Measurements from ENCODE around the gene LCOR.

DNA sequence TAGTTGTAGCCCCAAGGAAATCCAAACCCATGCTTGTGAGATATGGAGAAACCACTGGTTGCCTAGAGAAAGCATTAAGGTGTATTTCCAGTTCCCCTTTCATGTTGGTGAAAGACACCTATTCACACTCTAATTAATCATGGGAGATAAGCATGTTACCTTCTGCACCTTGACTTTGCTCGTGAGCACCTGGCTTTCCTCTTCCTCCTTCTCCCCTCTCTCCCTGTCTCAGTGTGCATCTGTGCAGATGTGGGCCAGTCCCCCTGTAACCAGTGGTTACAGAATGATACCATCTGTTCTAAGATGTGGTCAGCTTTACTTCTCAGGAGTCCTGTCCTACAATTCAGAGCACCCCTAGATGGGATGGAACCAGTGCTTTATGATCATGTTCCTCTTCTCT is 160.6 kb downstream of the LCOR start:
- no peak for TF ChIP-seq POLR2A (IDR thresholded peaks at IDR 0.05)
- TF ChIP-seq POLR2AphosphoS5 (IDR thresholded peaks at IDR 0.05) = no peak
- TF ChIP-seq, protein P1, sequence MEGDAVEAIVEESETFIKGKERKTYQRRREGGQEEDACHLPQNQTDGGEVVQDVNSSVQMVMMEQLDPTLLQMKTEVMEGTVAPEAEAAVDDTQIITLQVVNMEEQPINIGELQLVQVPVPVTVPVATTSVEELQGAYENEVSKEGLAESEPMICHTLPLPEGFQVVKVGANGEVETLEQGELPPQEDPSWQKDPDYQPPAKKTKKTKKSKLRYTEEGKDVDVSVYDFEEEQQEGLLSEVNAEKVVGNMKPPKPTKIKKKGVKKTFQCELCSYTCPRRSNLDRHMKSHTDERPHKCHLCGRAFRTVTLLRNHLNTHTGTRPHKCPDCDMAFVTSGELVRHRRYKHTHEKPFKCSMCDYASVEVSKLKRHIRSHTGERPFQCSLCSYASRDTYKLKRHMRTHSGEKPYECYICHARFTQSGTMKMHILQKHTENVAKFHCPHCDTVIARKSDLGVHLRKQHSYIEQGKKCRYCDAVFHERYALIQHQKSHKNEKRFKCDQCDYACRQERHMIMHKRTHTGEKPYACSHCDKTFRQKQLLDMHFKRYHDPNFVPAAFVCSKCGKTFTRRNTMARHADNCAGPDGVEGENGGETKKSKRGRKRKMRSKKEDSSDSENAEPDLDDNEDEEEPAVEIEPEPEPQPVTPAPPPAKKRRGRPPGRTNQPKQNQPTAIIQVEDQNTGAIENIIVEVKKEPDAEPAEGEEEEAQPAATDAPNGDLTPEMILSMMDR (IDR thresholded peaks at IDR 0.05) = no peak
